HepG2 (cell line): ENCODE measurements around the gene HEY2.
A peak's percentile ranks its signal among the peaks of the same experiment; 100 is the strongest.

ENCODE experiments used
- ARID3A ChIP-seq: IDR thresholded peaks from 2 replicates; pipeline ENCODE4 v1.6.1; 2012; ENCODE audit warnings: low read depth, low read length, improper control_type of control experiment
- CEBPB ChIP-seq: IDR thresholded peaks from 2 replicates; pipeline ENCODE4 v1.6.1; 2011; ENCODE audit warnings: low read depth, low read length, improper control_type of control experiment, borderline replicate concordance
- DMAP1 ChIP-seq: IDR thresholded peaks from 2 replicates; pipeline ENCODE4 v1.6.1; 2016
- GABPB1 ChIP-seq: IDR thresholded peaks from 2 replicates; pipeline ENCODE4 v1.6.1; 2016; ENCODE audit warnings: mild to moderate bottlenecking, missing genetic modification reagents, moderate library complexity, missing compliant biosample characterization
- NR2F6 ChIP-seq, 2 experiments: IDR thresholded peaks; 2 replicates each; pipeline ENCODE4 v1.6.1; 2016; ENCODE audit warnings: antibody characterized with exemption in 1 of 2, mild to moderate bottlenecking in 1 of 2
- SUZ12 ChIP-seq: fragments of 150-350 bp; IDR thresholded peaks from 2 replicates; pipeline ENCODE4 v1.6.1; 2014; ENCODE audit warnings: low read depth, low read length
- ZNF670 ChIP-seq: sonication (generic); formaldehyde crosslinking; IDR thresholded peaks from 2 replicates; pipeline ENCODE4 v1.8.0; 2022; ENCODE audit warnings: mild to moderate bottlenecking, missing genetic modification reagents, borderline replicate concordance
- ZSCAN20 ChIP-seq: sonication (generic); formaldehyde crosslinking; IDR thresholded peaks from 2 replicates; pipeline ENCODE4 v1.4.0; 2020; ENCODE audit warnings: missing genetic modification reagents, mild to moderate bottlenecking, borderline replicate concordance
- TF ChIP-seq, protein P1 (sequence below): IDR thresholded peaks from 2 replicates; pipeline ENCODE4 v1.6.1; 2016; ENCODE audit warnings: missing compliant biosample characterization, missing genetic modification reagents, borderline replicate concordance
- TF ChIP-seq, protein P2 (sequence below): sonication (generic); formaldehyde crosslinking; IDR thresholded peaks from 2 replicates; pipeline ENCODE4 v1.4.0; 2020; ENCODE audit warnings: missing genetic modification reagents, low read depth, mild to moderate bottlenecking, borderline replicate concordance

GRCh38 chr6:125779924-125780539, 30.6 kb downstream of the HEY2 start:
- TF ChIP-seq NR2F6 (IDR thresholded peaks at IDR 0.05), result peak; percentile 41; the same call in 1 of the 2 replicates
- TF ChIP-seq NR2F6 (CRISPR knock-in tag; IDR thresholded peaks at IDR 0.05), result no peak
- no peak for TF ChIP-seq SUZ12
- TF ChIP-seq, protein P1, sequence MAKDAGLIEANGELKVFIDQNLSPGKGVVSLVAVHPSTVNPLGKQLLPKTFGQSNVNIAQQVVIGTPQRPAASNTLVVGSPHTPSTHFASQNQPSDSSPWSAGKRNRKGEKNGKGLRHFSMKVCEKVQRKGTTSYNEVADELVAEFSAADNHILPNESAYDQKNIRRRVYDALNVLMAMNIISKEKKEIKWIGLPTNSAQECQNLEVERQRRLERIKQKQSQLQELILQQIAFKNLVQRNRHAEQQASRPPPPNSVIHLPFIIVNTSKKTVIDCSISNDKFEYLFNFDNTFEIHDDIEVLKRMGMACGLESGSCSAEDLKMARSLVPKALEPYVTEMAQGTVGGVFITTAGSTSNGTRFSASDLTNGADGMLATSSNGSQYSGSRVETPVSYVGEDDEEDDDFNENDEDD (CRISPR knock-in tag), result no peak
- peak; percentile 90 for TF ChIP-seq CEBPB
- no peak; the same call in 1 of the 2 replicates for TF ChIP-seq ZNF670 (CRISPR knock-in tag)
- TF ChIP-seq GABPB1 (CRISPR knock-in tag), result no peak; the same call in 1 of the 2 replicates
- TF ChIP-seq, protein P2, sequence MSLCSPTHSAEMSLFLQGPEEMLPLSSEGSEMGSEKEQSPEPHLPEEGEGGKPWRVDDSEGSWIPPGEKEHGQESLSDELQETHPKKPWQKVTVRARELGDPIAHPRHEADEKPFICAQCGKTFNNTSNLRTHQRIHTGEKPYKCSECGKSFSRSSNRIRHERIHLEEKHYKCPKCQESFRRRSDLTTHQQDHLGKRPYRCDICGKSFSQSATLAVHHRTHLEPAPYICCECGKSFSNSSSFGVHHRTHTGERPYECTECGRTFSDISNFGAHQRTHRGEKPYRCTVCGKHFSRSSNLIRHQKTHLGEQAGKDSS (CRISPR knock-in tag), result no peak
- TF ChIP-seq ARID3A, result peak; percentile 65
- TF ChIP-seq DMAP1, result no peak
- TF ChIP-seq ZSCAN20 (CRISPR knock-in tag), result peak; percentile 86; the same call in 1 of the 2 replicates
